SK-N-SH treated with all-trans-retinoic acid at 6 μM for 48 hours (cell line): ENCODE data around the gene WFDC1.

Source experiments
- ARNTL ChIP-seq: fragments of 450-650 bp; formaldehyde crosslinking; IDR thresholded peaks from 2 replicates; pipeline ENCODE4 v1.5.0; 2020; ENCODE audit warnings: low read depth, mild to moderate bottlenecking, moderate library complexity, borderline replicate concordance
- BACH2 ChIP-seq: fragments of 250-450 bp; sonication (Bioruptor Pico); IDR thresholded peaks from 2 replicates; pipeline ENCODE4 v1.9.0; 2021; ENCODE audit warnings: mild to moderate bottlenecking, borderline replicate concordance
- ISL1 ChIP-seq: fragments of 250-450 bp; sonication (Bioruptor Pico); IDR thresholded peaks from 2 replicates; pipeline ENCODE4 v2.1.2; 2022; ENCODE audit warnings: mild to moderate bottlenecking, moderate library complexity
- PATZ1 ChIP-seq: fragments of 250-450 bp; sonication (Bioruptor Pico); IDR thresholded peaks from 2 replicates; pipeline ENCODE4 v1.8.0; 2020; ENCODE audit warnings: mild to moderate bottlenecking, moderate library complexity, borderline replicate concordance
- POU6F1 ChIP-seq: fragments of 250-450 bp; sonication (Bioruptor Pico); IDR thresholded peaks from 2 replicates; pipeline ENCODE4 v1.8.0; 2021; ENCODE audit warnings: low read depth, mild to moderate bottlenecking, moderate library complexity, borderline replicate concordance
- PPARA ChIP-seq: fragments of 250-450 bp; sonication (Bioruptor Pico); IDR thresholded peaks from 2 replicates; pipeline ENCODE4 v1.5.0; 2020; ENCODE audit warnings: mild to moderate bottlenecking, borderline replicate concordance
- RARB ChIP-seq: fragments of 250-450 bp; sonication (Bioruptor Pico); IDR thresholded peaks from 2 replicates; pipeline ENCODE4 v1.8.0; 2021; ENCODE audit warnings: mild to moderate bottlenecking, moderate library complexity
- SNAI2 ChIP-seq: fragments of 250-450 bp; sonication (Bioruptor Pico); IDR thresholded peaks from 2 replicates; pipeline ENCODE4 v1.5.0; 2020; ENCODE audit warnings: mild to moderate bottlenecking, moderate library complexity
- TCF4 ChIP-seq: fragments of 250-450 bp; sonication (Bioruptor Pico); IDR thresholded peaks from 2 replicates; pipeline ENCODE4 v1.8.0; 2021; ENCODE audit warnings: mild to moderate bottlenecking, moderate library complexity, borderline replicate concordance
- TOX ChIP-seq: fragments of 250-450 bp; sonication (Bioruptor Pico); IDR thresholded peaks from 2 replicates; pipeline ENCODE4 v1.8.0; 2021; ENCODE audit warnings: mild to moderate bottlenecking, moderate library complexity, borderline replicate concordance
- TSHZ2 ChIP-seq: fragments of 250-450 bp; sonication (Bioruptor Pico); IDR thresholded peaks from 2 replicates; pipeline ENCODE4 v1.5.0; 2020; ENCODE audit warnings: mild to moderate bottlenecking, moderate library complexity
- ZFP30 ChIP-seq: fragments of 450-650 bp; formaldehyde crosslinking; IDR thresholded peaks from 2 replicates; pipeline ENCODE4 v1.5.0; 2022; ENCODE audit warnings: mild to moderate bottlenecking, moderate library complexity
- TF ChIP-seq, protein P1 (sequence below): fragments of 250-450 bp; sonication (Bioruptor Pico); IDR thresholded peaks from 2 replicates; pipeline ENCODE4 v1.5.1; 2020; ENCODE audit warnings: low read depth, mild to moderate bottlenecking, moderate library complexity

GRCh38 chr16:84253173-84253572 lies 41.5 kb upstream of the WFDC1 start:
- no peak for TF ChIP-seq RARB
- TF ChIP-seq BACH2 (CRISPR knock-in tag), result no peak
- TF ChIP-seq, protein P1, sequence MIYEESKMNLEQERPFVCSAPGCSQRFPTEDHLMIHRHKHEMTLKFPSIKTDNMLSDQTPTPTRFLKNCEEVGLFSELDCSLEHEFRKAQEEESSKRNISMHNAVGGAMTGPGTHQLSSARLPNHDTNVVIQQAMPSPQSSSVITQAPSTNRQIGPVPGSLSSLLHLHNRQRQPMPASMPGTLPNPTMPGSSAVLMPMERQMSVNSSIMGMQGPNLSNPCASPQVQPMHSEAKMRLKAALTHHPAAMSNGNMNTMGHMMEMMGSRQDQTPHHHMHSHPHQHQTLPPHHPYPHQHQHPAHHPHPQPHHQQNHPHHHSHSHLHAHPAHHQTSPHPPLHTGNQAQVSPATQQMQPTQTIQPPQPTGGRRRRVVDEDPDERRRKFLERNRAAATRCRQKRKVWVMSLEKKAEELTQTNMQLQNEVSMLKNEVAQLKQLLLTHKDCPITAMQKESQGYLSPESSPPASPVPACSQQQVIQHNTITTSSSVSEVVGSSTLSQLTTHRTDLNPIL (CRISPR knock-in tag), result no peak
- no peak for TF ChIP-seq TOX (CRISPR knock-in tag)
- no peak for TF ChIP-seq PATZ1 (CRISPR knock-in tag)
- no peak for TF ChIP-seq ISL1 (CRISPR knock-in tag)
- TF ChIP-seq ZFP30 (CRISPR knock-in tag), result no peak
- TF ChIP-seq POU6F1 (CRISPR knock-in tag), result no peak
- TF ChIP-seq SNAI2 (CRISPR knock-in tag), result no peak
- no peak for TF ChIP-seq ARNTL (CRISPR knock-in tag)
- TF ChIP-seq PPARA, result no peak
- no peak for TF ChIP-seq TCF4
- TF ChIP-seq TSHZ2 (CRISPR knock-in tag), result no peak
